Erythroblast (primary cell): ENCODE data around the gene NASP.

Experiments used
- GATA1 ChIP-seq: IDR thresholded peaks from 2 replicates; pipeline ENCODE4 v1.6.1; 2011; ENCODE audit warnings: low read depth, mild to moderate bottlenecking, control low read depth, low read length, moderate library complexity
- POLR2A ChIP-seq: IDR thresholded peaks from 2 replicates; pipeline ENCODE4 v1.6.1; 2011; ENCODE audit warnings: mild to moderate bottlenecking, low read length

DNA sequence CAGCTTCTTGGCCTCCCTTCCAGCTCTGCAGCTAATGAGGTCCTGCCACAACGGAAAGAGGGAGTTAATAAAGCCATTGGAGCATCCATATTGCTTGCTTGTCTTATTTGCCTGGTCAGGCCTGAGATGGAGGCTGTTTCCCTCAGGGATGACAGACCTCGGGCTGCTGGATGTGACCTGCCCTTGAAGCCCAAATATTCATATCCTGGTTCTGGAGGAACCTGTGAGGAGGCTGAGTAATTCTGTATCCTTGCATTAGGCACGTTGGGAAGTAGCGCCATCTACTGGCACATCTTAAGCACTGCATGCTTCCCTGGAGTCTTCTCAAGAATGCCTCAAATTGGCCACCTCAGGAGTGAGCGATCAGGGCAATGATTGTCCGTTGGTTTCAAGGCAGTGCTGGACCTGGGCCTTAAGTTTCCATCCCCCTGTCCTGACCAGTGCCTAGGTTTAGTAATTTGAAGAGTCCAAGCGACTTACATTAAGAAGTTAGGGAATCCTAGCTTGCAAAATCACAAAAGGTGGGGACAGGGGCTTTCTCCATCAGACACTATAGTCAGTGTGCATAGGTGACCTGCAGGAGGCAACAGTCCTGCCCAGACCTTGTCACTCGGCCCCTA lies 13.8 kb upstream of the NASP start:
- TF ChIP-seq POLR2A (no peak), GATA1 (no peak)
